SK-N-SH (cell line): ENCODE measurements around the gene CACNA2D3.

Source experiments
- CTCF ChIP-seq: fragments of 200-600 bp; sonication (generic); IDR thresholded peaks from 2 replicates; pipeline ENCODE4 v1.6.1; 2017; ENCODE audit warnings: antibody characterized with exemption, mild to moderate bottlenecking, moderate library complexity
- EZH2phosphoT487 ChIP-seq: fragments of 200-600 bp; sonication (generic); IDR thresholded peaks from 2 replicates; pipeline ENCODE4 v1.6.1; 2017; ENCODE audit warnings: low read depth, mixed run types, mild to moderate bottlenecking, antibody characterized with exemption, moderate library complexity, borderline replicate concordance
- JUND ChIP-seq: IDR thresholded peaks from 2 replicates; pipeline ENCODE4 v1.4.0; 2012
- NFIC ChIP-seq: IDR thresholded peaks from 2 replicates; pipeline ENCODE4 v1.4.0; 2012; ENCODE audit warnings: borderline replicate concordance
- RAD21 ChIP-seq: IDR thresholded peaks from 2 replicates; pipeline ENCODE4 v1.6.1; 2012; ENCODE audit warnings: mild to moderate bottlenecking, low read length
- RFX5 ChIP-seq: IDR thresholded peaks from 2 replicates; pipeline ENCODE4 v1.6.1; 2012; ENCODE audit warnings: mild to moderate bottlenecking, improper control_type of control experiment, low read length
- SMC3 ChIP-seq: IDR thresholded peaks from 2 replicates; pipeline ENCODE4 v1.6.1; 2012; ENCODE audit warnings: low read depth, low read length, improper control_type of control experiment
- TF ChIP-seq, protein P1 (sequence below): IDR thresholded peaks from 2 replicates; pipeline ENCODE4 v1.6.1; 2012; ENCODE audit warnings: mild to moderate bottlenecking, low read depth, low read length, moderate library complexity
- TF ChIP-seq, protein P2 (sequence below): IDR thresholded peaks from 2 replicates; pipeline ENCODE4; 2012

GRCh38 chr3:54531741-54532140, 409.4 kb downstream of the CACNA2D3 start:
- TF ChIP-seq CTCF = no peak
- TF ChIP-seq RFX5 = no peak
- TF ChIP-seq RAD21 = no peak
- no peak for TF ChIP-seq JUND
- no peak for TF ChIP-seq EZH2phosphoT487
- no peak for TF ChIP-seq NFIC
- TF ChIP-seq, protein P1, sequence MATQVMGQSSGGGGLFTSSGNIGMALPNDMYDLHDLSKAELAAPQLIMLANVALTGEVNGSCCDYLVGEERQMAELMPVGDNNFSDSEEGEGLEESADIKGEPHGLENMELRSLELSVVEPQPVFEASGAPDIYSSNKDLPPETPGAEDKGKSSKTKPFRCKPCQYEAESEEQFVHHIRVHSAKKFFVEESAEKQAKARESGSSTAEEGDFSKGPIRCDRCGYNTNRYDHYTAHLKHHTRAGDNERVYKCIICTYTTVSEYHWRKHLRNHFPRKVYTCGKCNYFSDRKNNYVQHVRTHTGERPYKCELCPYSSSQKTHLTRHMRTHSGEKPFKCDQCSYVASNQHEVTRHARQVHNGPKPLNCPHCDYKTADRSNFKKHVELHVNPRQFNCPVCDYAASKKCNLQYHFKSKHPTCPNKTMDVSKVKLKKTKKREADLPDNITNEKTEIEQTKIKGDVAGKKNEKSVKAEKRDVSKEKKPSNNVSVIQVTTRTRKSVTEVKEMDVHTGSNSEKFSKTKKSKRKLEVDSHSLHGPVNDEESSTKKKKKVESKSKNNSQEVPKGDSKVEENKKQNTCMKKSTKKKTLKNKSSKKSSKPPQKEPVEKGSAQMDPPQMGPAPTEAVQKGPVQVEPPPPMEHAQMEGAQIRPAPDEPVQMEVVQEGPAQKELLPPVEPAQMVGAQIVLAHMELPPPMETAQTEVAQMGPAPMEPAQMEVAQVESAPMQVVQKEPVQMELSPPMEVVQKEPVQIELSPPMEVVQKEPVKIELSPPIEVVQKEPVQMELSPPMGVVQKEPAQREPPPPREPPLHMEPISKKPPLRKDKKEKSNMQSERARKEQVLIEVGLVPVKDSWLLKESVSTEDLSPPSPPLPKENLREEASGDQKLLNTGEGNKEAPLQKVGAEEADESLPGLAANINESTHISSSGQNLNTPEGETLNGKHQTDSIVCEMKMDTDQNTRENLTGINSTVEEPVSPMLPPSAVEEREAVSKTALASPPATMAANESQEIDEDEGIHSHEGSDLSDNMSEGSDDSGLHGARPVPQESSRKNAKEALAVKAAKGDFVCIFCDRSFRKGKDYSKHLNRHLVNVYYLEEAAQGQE = no peak
- TF ChIP-seq, protein P2, sequence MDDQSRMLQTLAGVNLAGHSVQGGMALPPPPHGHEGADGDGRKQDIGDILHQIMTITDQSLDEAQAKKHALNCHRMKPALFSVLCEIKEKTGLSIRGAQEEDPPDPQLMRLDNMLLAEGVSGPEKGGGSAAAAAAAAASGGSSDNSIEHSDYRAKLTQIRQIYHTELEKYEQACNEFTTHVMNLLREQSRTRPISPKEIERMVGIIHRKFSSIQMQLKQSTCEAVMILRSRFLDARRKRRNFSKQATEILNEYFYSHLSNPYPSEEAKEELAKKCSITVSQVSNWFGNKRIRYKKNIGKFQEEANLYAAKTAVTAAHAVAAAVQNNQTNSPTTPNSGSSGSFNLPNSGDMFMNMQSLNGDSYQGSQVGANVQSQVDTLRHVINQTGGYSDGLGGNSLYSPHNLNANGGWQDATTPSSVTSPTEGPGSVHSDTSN = no peak
- no peak for TF ChIP-seq SMC3
